Ascending aorta (tissue), 2 donors: ENCODE results near the gene LACRT. TPM values are rescaled to one million over a fixed set of nuclear protein-coding genes. Genes with fewer than 3 reads are reported as not detected.

Experiments used
- DNase-seq, 2 donors: peaks; one replicate each; pipeline ENCODE4 v3.0.0-alpha.2; 2019; ENCODE audit warnings: low spot score in 2 of 2
- H3K27ac ChIP-seq, 2 donors: fragments of 200-600 bp; sonication (generic); one replicate each; pipeline ENCODE4 v1.5.1; 2016 to 2017; ENCODE audit warnings: mild to moderate bottlenecking in 1 of 2
- H3K27me3 ChIP-seq: fragments of 200-600 bp; sonication (generic); one replicate; pipeline ENCODE4 v1.5.1; 2017
- H3K36me3 ChIP-seq, 2 donors: fragments of 200-600 bp; sonication (generic); one replicate each; pipeline ENCODE4 v1.5.1; 2016
- H3K4me1 ChIP-seq, 2 donors: fragments of 200-600 bp; sonication (generic); one replicate each; pipeline ENCODE4 v1.5.1; 2016 to 2017; ENCODE audit warnings: mild to moderate bottlenecking in 1 of 2
- H3K4me3 ChIP-seq, 2 donors: fragments of 200-600 bp; sonication (generic); one replicate each; pipeline ENCODE4 v1.5.1; 2016 to 2017; ENCODE audit warnings: mild to moderate bottlenecking in 1 of 2
- H3K9me3 ChIP-seq, 2 donors: fragments of 200-600 bp; sonication (generic); one replicate each; pipeline ENCODE4 v1.5.1; 2016
- CTCF ChIP-seq, 3 experiments: fragments of 200-600 bp in 2 of 3; fragments of 450-650 bp in 1 of 3; sonication (generic) in 2 of 3; IDR thresholded peaks; one replicate each; pipeline ENCODE4 v1.5.1; 2016 to 2019; ENCODE audit warnings: antibody characterized with exemption in 3 of 3, mild to moderate bottlenecking in 1 of 3, moderate library complexity in 1 of 3
- intact Hi-C: fragments of 100-400 bp; cut with DNase I; formaldehyde crosslinking; loops from one replicate; pipeline ENCODE4 v1.15.1; 2023
- total RNA-seq: library from RNA; depleted of rRNA; stranded (reverse); fragments of >200 nt; gene quantifications from one replicate; pipeline ENCODE4 v1.1.0, GENCODE V29; 2016

The LACRT gene
- total RNA-seq, 1 donor from 2014 or later = not detected

- H3K4me1 ChIP-seq = no peaks in the 10 kb centered on the region
Observed at GRCh38 chr12:54625598-54625997, 9.1 kb downstream of the LACRT start.

GRCh38 chr12:54624315-54625279 is 10.1 kb downstream of the LACRT start:
- peaks cover 3% of the 10 kb centered on the region for H3K27me3 ChIP-seq
- no peak overlapping the region for H3K27ac ChIP-seq
- H3K4me3 ChIP-seq = no peak overlapping the region
- no peak for DNase-seq
- intact Hi-C loops = no loop called here
- H3K9me3 ChIP-seq = no peaks in the 10 kb centered on the region
- H3K4me1 ChIP-seq = no peaks in the 10 kb centered on the region
- no peak for TF ChIP-seq CTCF (IDR thresholded peaks at IDR 0.05)
- no peaks in the 10 kb centered on the region for H3K36me3 ChIP-seq

More at GRCh38 chr12:54625598-54625997, 9.1 kb downstream of the LACRT start:
- no peak for DNase-seq
- intact Hi-C loops = no loop called here
- no peak overlapping the region for H3K27ac ChIP-seq
- no peaks in the 10 kb centered on the region for H3K9me3 ChIP-seq
- peaks cover 3% of the 10 kb centered on the region for H3K27me3 ChIP-seq
- no peak overlapping the region for H3K4me3 ChIP-seq
- H3K36me3 ChIP-seq = no peaks in the 10 kb centered on the region
- TF ChIP-seq CTCF (IDR thresholded peaks at IDR 0.05) = no peak

DNA sequence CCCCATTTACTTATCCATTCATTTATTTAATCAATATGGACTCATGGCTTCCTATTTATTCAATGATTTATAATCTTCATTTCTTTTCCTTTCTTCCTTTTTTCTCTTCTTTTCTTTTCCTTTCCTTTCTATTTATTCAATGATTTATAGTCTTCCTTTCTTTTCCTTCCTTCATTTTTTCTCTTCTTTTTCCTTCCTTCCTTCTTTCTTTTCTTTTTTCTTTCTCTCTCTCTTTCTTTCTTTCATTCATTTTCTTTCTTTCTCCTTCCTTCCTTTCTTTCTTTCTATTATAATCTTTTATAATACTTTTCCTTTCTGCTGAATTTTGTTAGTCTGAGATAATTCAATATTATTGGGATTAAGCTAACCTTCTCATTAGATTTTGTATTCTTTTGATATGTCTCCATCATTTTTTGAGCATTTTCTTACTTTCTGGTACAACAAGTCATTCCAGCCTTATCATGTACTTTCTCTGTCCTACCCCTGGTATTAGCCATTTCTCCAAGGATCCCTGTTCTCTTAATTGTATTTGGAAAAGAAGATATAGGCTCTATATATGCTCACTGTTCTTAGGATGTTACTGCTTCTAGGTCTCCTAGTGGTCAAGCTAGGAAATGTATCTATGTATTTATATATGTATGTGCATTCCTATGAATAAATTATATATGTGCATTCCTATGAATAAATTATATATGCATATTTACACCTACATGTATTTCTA is 12.1 kb downstream of the LACRT start:
- H3K36me3 ChIP-seq = no peaks in the 10 kb centered on the region
- H3K4me1 ChIP-seq = no peaks in the 10 kb centered on the region
- no peak for TF ChIP-seq CTCF (IDR thresholded peaks at IDR 0.05)
- H3K27ac ChIP-seq = no peak overlapping the region
- no peaks in the 10 kb centered on the region for H3K9me3 ChIP-seq
- intact Hi-C loops = no loop called here
- no peak overlapping the region for H3K4me3 ChIP-seq
- no peak for DNase-seq
- H3K27me3 ChIP-seq = peaks cover 3% of the 10 kb centered on the region

GRCh38 chr12:54616933-54617680 is 17.6 kb downstream of the LACRT start:
- no peaks in the 10 kb centered on the region for H3K27me3 ChIP-seq
- H3K4me3 ChIP-seq = no peak overlapping the region
- H3K4me1 ChIP-seq = no peaks in the 10 kb centered on the region
- no peaks in the 10 kb centered on the region for H3K9me3 ChIP-seq
- TF ChIP-seq CTCF (IDR thresholded peaks at IDR 0.05) = no peak
- H3K36me3 ChIP-seq = no peaks in the 10 kb centered on the region
- no peak for DNase-seq
- no peak overlapping the region for H3K27ac ChIP-seq
- intact Hi-C loops = no loop called here

DNA sequence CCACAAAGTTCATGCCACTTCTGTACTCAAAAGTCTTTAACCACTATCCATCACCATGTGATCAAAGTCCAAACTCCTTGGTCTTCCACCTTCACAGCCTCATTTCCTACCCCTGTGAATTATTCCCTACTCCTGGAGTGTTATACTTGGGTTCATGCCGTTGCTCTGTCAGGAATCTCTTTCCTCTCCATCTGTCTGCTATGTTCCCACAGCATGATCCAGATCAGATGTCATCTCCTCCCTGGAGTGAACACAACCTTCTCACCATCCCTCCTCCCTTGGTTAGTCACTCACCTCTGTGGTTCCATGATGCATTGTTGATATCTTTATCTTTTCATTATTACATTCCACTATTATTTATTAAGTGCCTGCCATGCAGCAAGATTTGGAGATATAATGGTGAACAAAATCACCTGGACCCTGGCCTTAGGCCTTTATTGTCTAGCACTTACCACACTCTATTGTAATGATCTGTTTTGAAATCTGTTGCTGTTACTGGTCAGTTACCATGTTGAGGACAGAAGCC is 22.4 kb downstream of the LACRT start:
- H3K9me3 ChIP-seq = no peaks in the 10 kb centered on the region
- H3K4me3 ChIP-seq = no peak overlapping the region
- H3K4me1 ChIP-seq = no peaks in the 10 kb centered on the region
- TF ChIP-seq CTCF (IDR thresholded peaks at IDR 0.05) = no peak
- no peaks in the 10 kb centered on the region for H3K36me3 ChIP-seq
- intact Hi-C loops = no loop called here
- no peak overlapping the region for H3K27ac ChIP-seq
- H3K27me3 ChIP-seq = no peaks in the 10 kb centered on the region
- no peak for DNase-seq
